HepG2 (cell line): ENCODE measurements around the gene GTF2F2.

Experiments used
- HDAC6 ChIP-seq: fragments of 200-600 bp; sonication (generic); IDR thresholded peaks from 2 replicates; pipeline ENCODE4 v1.7.0; 2017; ENCODE audit warnings: mild to moderate bottlenecking, antibody characterized with exemption, low read length, low read depth
- HNRNPH1 ChIP-seq: fragments of 200-400 bp; formaldehyde crosslinking; optimal IDR thresholded peaks from 2 replicates; pipeline ENCODE3; 2017; ENCODE audit warnings: mild to moderate bottlenecking, low read depth, low read length
- MEIS1 ChIP-seq: sonication (generic); formaldehyde crosslinking; IDR thresholded peaks from 2 replicates; pipeline ENCODE4 v1.9.0; 2021; ENCODE audit warnings: mild to moderate bottlenecking, missing genetic modification reagents, moderate library complexity, borderline replicate concordance
- MTF1 ChIP-seq: sonication (generic); formaldehyde crosslinking; IDR thresholded peaks from 2 replicates; pipeline ENCODE4 v1.5.0; 2020; ENCODE audit warnings: missing genetic modification reagents
- NR2C2 ChIP-seq: sonication (generic); formaldehyde crosslinking; IDR thresholded peaks from 2 replicates; pipeline ENCODE4 v1.4.0; 2020; ENCODE audit warnings: missing genetic modification reagents, mild to moderate bottlenecking, moderate library complexity, borderline replicate concordance
- ZNF333 ChIP-seq: sonication (generic); formaldehyde crosslinking; IDR thresholded peaks from 2 replicates; pipeline ENCODE4 v1.4.0; 2020; ENCODE audit warnings: mild to moderate bottlenecking, missing genetic modification reagents, borderline replicate concordance
- TF ChIP-seq, protein P1 (sequence below): sonication (generic); formaldehyde crosslinking; IDR thresholded peaks from 2 replicates; pipeline ENCODE4 v1.4.0; 2020; ENCODE audit warnings: missing genetic modification reagents, borderline replicate concordance

- TF ChIP-seq NR2C2 (CRISPR knock-in tag) (no peak), ZNF333 (CRISPR knock-in tag) (no peak), MEIS1 (CRISPR knock-in tag) (no peak), MTF1 (CRISPR knock-in tag) (no peak), HDAC6 (no peak), HNRNPH1 (no peak)
- TF ChIP-seq, protein P1, sequence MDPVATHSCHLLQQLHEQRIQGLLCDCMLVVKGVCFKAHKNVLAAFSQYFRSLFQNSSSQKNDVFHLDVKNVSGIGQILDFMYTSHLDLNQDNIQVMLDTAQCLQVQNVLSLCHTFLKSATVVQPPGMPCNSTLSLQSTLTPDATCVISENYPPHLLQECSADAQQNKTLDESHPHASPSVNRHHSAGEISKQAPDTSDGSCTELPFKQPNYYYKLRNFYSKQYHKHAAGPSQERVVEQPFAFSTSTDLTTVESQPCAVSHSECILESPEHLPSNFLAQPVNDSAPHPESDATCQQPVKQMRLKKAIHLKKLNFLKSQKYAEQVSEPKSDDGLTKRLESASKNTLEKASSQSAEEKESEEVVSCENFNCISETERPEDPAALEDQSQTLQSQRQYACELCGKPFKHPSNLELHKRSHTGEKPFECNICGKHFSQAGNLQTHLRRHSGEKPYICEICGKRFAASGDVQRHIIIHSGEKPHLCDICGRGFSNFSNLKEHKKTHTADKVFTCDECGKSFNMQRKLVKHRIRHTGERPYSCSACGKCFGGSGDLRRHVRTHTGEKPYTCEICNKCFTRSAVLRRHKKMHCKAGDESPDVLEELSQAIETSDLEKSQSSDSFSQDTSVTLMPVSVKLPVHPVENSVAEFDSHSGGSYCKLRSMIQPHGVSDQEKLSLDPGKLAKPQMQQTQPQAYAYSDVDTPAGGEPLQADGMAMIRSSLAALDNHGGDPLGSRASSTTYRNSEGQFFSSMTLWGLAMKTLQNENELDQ (CRISPR knock-in tag), result no peak
Measured at GRCh38 chr13:45185286-45185685, 65.0 kb downstream of the GTF2F2 start.
